GM21423 (cell line): ENCODE results near the gene MBP.

Experiments used
- ATAC-seq: cut with Tn5 transposase; IDR thresholded peaks from one replicate; pipeline ENCODE4 v1.9.1; 2021; ENCODE audit warnings: mild to moderate bottlenecking, moderate library complexity; ENCODE audit not compliant: unreplicated experiment

MBP gene

DNA sequence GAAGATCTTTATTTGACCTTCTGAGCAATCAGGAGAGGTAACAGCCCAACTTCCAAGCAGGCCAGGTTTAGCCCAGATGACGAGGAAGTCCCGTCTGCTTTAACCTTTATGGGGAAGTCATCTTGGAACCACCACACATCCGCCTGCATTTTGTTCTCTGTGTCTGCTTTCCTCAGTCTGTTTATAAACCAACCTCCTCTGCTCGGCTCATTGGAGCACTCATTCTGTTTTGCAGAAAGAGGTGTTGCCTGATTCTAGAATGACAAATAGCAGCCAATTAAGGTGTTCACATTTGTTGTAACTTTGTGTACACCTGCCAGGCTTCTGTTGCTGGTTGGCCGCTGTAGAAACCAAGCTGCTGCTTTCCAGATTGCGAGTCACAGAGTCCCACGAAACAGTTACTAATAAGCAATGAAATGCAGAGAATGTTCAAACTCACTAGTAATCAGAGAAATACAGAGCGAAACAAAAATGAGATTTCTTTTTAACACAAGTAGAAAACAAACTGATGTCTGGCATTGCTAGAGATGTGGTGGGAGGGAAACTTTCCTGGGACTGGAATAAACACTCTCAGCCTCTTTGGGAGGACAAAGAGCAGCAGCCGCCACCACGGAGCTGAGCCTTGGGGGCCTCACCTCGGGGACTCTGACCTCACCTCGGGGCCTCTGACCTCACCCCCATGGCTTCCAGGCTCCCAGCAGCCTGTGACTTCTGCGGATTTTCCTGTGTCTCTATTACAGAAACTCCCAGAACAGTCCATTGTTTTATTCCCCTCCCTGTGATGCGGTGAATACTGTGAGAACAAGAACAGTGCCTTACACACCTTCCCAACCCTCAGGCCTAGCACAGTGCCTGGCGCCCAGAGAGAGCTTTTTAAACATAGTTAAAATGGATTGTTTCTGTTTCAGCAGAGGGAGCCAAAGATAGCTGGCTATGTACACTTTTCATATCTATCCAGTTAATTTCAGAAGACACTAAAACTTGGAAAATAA is 64.0 kb downstream of the MBP start:
- ATAC-seq, result peak; percentile 32

DNA sequence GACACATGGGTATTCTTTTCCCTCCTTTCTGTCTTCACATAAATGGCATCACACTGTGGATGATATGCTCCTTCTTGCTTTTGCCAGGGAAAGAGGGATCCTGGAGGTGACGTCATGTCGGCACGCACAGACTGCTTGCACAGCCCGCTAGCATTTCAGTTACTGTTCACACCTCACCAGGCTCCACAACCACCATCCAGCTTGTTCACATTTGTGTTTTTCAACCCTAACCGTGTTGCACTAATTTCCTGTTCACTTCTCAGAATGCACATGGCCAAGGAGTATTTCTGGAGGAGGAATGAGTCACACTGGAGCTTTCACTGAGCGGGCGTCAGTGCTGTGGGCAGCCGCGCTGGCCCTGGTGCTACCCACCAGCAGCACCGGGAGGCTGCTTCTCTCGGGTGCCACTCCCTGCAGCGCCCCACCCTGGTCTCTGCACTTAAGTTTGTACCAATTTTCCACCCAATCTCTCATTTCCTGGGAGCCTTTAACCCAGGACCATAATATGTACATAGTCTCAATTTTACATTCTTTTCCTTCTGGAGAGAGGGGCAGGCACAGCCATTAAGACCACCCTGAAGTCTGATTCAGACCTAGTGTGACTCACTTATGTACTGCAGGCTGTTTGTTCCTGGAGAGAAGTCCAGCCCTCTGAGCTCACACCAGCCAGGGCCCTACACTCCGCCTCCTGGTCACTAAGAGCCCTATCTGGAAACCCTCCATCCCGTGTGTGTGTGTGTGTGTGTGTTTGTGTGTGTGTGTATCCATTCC is 65.1 kb downstream of the MBP start:
- peak; percentile 18 for ATAC-seq

DNA sequence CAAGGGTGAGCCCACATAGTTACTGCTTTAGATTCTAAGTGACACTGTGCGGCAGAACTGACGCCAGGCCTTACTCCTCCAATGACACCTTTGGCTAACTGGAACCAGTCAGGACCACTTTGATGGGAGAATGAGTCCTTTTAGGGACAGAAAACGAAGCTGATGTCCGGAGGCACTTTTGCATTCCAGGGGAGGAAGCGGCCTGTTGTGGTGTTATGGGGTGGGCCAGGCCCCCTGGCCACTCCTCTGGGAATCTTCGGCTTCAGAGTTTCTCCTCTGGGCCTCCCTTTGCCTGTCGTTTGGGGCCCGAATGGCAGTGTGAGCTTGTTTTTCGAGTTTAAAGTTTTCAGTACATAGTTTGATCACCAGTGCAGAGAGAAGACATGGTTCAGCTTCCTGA is 65.9 kb downstream of the MBP start:
- ATAC-seq, result no peak

DNA sequence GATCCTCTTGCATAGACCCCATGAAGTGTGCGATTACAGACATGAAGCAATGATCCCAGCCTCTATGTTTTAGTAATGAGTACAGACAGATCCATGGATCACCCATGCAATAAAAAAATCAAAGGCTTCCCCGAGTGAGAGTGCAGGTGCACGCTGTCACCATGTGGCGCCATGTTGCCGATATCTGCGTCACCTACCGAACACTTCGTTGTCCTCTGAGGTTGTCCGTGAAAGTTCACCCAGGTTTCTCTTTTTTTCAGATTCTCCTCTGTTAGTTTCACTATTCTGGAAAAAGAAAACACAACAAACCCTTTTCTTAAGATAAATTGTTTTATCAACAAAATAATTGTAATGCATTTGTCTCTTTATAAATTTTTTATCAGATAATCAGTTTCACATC is 66.5 kb downstream of the MBP start:
- no peak for ATAC-seq

DNA sequence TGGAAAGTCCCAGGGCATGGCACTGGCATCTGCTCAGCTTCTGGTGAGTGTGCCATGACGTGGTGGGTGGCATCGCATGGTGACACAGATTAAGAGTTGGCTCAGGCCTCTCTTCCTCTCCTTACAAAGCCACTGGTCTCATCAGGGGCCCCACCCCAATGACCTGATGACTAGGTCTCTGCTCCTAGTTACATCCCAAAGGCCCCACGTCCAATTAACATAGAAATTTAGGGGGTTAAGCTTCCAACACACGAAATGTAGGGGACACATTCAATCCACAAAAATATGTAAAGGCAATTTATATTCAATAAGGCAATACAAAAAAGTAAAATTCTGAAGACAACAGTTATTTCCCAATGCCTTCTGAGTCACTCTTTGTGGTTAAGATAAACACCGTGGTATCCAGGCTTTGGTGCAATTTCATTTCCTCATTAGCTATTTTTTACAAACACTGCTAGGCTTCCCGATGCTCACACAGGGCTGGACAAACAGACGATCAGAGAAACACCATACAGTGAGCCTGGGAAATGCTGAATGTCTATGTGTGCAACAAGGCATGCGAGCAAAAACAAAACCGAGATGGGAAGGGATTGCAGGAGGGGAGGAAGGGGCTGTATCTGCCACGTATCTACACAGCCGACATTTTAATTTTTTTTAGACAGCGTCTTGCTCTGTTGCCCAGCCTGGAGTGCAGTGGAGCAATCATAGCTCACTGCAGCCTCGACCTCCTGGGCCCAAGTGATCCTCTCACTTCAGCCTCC is 67.2 kb downstream of the MBP start:
- ATAC-seq, result peak; percentile 30

DNA sequence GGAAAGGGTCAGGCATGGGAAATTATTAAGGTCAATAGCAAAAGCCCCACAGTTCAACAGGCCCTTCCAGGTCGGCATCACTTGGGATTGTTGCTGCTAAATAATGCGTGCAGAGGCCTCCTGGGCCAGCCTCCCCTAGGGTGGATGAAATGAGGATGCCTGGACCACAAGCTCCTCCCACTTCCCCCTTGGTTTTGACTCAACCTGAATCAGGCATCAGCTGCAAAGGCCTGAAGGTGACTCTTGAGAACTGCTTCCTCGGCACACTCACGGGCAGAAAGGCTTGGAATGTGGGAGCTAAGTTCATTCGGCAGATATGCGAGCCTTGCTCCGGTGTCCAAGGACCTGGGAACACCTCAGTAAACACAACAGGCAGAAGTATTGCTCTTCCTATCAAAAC is 69.3 kb downstream of the MBP start:
- peak; percentile 45 for ATAC-seq

DNA sequence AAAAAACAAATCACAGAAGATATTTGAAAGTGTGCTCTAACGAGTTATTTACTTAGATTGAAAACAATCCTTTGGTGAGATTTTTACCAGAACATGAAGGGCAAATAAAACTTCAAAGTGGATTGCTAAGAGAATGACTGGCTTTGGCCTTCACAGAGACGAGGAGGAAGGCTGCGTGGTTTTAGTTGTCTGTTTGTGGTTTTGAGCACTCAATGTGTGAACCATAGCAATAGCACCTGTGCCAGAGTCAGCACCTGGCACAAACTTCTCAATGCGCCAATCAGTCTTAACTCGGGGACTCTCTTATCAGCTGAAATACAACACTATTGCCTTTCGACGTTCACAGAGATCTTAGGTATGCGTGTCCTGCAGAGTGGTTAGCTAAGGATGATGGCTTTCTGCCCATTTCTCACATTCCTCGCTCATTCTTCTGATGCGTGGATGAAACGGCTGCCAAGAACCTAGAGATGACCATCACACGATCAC is 70.0 kb downstream of the MBP start:
- ATAC-seq, result peak; percentile 52

DNA sequence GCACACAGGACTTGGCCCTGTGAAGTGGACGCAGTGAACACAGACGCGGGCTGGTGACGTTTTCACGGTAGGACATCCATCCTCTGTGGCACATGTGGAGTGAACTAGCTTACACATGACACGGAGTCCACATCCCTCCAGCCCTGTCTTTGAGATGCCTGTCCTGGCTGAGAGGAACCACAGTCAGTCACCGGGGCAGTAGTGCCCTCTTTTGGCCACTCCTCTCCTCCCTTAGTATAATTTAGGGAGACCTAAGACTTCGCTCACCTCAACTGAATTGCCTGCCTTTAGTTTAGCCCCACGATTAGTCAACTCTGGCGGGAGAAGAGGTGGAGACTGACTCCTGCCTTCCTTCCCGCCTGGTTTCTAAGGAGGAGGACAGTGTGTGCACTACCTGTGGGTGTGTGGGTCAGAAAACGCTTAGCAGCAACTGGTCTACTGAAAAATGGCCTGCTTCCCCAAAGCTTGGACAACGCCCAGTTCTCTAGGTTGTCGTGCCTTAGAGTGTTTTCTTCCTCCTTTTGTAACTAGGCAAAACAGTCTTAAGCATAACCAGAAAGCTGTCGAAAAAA is 70.6 kb downstream of the MBP start:
- peak; percentile 34 for ATAC-seq

DNA sequence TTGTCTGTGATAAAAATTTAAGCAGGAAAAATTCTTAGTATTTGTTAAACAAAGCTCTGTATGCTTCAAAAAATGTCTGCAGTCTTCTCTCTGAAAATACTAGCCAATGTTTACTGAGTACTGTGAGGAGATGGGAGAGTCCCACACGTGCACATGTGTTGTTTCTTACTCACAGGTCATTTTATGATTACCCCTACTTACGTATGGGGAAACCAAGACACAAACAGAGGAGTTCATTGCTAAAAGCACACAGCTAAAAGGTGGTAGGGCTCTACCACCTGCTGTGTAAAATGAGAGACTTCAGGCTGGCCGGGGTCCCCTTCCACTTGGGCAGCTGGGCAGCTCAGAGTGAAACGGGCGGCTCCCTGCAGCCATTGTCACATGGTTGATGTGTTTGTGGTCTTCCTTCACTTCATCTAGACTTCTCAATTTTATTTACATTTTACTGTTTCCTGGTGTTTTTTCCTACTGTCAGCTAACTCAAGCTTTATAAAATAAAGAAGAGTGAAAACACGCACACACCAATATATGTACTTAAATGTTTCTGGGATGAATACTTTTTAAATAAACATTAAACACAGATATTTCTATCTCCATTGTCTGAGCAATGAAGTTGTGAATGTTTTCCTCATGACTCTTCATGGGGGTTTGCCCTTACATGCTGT is 71.2 kb downstream of the MBP start:
- ATAC-seq, result no peak

DNA sequence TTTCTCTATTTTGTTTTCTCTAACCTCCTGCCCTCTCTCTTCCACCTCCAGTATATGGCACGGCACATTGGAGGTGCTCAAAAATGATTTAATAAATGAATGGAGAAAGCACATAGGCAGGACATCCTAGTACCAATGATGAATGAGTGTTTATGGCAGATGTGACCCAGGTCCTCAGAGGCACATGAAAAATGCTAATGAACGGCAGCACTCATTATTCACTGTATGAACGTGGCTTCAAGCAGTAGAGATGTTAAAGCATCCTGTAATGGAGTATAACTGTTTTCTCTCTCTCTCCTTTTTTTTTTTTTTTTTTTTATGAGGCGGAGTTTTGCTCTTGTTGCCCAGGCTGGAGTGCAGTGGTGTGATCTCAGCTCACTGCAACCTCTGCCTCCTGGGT is 72.4 kb downstream of the MBP start:
- no peak for ATAC-seq

DNA sequence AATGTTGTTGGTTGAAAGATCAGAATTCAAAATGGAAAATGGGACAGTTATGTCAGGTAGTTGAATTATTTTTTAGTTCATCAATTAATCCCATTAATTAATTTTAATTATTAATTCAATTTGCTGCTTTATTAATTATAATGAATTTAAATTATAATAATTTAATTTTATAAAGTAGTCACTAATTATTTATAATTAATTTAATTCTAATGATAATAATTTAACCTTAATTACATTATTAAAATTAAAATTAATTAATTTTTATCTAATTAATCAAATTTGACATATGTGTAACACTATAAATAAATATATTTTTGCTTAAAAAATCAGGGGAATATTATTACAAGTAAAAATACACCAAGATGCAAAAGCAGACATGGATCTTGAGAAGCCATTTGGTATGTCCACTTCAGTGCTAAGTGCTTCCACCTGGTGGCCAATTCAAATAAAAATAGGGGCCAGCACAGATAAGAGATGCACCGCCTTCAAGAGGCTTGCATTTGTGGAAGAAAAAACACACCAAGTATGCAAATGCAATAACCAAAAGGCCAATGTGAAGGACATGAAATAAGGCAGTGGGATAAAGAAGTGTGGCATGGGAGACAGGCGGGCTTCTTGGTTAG is 73.2 kb downstream of the MBP start:
- no peak for ATAC-seq

DNA sequence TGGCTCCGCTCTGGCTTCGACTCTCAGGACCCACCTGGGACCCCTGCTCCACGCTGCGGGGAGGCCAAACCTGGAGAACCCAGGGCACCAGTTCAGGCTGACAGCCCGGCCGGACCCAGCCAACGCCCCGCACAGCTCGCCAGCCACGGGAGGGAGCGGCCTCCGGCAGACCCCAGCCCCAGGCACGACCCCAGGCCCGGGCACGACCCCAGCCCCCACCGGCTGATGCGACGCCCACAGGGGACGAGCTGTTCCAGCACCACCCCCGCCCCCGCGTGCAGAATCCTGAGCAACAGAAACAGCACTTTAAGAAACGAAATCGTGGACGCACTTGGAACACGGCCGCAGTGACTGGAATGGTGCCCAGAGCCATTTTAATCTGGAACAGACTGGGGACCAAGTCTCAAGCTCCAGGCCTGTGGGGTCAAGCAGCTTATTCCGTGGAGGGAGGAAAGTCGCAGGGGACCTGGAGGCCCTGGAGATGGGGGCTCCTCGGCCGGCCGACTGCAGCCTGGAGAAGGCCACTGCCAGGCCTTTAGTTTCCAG is 74.2 kb downstream of the MBP start:
- no peak for ATAC-seq

DNA sequence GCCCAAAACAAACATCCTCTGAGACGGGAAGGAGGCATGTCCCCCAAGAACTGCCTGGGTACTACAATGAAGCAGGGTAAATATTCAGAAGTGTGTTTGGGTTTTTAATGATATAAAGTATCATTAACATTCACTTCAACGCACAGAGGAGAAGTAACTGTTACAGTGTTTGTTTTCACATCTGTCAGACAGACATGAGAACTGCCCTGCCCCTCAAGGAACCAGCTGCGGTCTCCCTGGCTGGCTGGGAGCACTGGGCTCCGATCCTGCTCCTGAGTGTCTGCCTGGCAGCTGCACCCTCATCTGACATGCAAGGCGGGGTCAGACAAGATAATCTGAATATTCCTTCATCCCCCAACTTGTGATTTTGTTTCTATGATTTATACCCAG is 75.6 kb downstream of the MBP start:
- ATAC-seq, result no peak

DNA sequence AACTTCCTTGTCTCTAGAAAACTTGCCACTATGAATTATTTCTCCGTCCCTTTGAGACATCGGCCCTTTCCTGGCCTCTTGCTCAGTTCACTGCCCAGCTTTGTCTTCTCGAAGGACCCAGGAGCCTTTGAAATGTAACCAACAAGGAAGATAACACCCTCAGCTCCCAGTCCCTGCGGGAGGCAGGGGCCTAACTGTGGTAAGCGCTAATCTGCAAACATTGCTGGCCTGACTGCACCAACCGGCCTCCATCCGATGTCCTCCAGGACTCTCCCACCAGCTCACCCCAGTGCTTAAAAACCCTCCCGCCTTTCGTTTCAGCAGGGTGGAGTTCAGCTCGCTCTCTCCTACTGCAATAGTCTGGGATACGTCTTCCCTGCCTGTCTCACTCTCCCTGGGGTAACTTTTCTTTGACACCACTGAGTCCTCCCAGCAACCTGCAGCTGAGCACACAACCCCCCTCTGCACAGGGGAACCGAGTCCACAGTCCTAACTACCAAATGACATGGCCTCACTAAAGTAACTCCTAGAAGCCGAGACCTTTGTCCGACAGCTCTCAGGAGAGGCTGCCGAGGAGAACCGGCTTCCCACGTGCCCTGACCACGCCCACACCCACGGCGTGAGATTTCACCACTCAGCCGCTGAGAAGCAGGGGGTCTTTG is 76.1 kb downstream of the MBP start:
- no peak for ATAC-seq

DNA sequence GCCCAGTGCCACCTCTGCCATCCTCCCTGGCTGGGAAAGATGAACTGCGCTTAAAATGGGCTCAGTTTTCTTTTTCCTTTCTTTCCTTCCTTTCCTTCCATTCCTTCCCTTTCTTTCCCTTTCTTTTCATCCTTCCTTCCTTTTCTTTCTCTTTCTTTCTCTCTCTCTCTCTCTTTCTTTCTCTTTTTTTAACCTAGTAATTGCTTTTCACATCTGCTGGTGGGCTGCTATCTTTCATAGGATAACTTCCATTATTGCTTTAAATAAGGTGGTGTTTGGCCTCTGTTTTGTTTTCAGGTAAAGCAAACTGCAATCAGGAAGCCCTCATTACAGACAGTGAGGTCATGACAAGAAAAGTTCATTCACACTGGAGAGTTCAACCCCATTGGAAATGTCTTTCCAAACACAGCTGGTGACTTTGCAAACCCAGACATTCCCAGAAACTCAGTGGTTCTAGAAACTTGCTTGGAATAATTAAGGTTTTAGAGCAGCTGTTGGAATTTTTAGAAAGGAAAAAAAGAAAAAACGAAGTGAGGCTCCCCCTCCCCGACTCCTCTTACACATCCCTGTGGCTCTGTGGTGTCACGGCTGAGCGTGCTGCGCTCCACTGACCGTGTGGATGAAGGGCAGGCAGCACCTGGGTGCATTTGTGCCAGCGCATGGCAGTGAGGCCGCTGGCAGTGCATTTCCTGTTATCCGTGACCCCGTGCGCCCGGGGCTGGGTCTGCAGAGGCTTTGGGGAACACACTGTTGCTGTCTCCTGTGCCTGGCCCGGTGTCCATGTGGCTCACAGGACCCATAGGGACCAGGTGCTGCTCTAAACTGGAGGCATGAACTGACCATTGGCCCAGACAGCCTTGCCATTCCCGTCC is 76.9 kb downstream of the MBP start:
- no peak for ATAC-seq

DNA sequence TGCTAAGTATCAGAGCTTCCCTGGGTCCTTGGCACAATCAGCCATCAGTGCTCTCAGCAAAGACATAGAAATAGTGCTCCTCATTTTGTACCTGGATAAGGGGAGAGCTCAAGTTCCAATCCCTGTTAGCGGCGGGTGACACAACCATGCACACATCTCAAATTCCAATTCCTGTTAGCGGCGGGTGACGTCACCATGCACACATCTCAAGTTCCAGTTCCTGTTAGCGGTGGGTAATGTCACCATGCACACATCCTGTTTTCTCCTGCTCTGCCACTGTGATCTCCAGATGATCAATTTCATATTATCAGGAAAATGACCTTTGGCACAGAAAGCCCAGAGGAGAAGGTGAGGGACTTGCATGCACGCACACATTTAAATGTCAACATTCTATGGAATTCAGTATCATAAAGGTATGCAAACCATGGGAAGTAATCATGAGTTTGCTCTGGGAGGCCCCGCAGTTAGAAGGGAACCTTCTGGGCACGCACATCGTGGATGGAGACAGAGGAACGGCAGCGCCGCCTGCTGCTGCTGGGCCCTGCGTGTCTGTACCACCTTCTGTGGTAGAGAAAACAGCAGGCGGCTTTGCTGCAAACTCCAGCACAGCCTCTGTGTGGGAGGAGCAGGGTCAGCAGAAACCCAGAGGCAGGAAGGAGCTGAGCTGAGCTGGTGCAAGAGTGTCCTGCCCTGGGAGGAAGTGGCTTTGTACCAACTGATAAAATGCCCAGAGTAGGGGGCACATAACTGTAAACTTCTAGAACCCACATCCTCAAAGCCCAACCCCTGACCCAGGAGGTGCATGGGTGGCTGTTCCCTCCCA is 77.8 kb downstream of the MBP start:
- ATAC-seq, result peak; percentile 81

DNA sequence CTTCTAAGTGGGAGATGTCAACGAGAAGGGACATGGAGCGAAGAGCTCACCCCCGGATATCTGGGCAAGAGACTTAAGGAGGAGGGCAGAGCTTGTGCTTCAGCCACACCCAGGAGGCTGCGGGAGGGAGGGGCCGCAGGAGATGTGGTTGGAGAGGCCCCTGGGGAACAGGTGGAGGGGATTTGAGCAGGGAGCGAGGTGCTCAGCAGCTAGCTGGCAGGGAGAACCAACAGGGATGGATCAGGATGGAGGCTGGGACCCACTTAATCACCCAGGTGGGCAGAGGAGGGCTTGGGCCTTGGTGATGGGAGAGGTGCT is 78.3 kb downstream of the MBP start:
- peak; percentile 17 for ATAC-seq
